ENCODE data around the gene PHF20. TPM values are rescaled to one million over a fixed set of nuclear protein-coding genes. Genes with fewer than 3 reads are reported as not detected.

PHF20 gene
- total RNA-seq, 1 donor: 34.5 TPM

GRCh38 chr20:35791097-35791496 is 19.3 kb downstream of the PHF20 start:
- no peak for TF ChIP-seq CTCF (IDR thresholded peaks at IDR 0.05; ENCODE audit: insufficient read depth, low read depth, low read length)
- H3K4me3 ChIP-seq (ENCODE audit: low read depth, low read length): no peak overlapping the region
- no peak for DNase-seq (ENCODE audit: low read depth)

GRCh38 chr20:35791821-35792220 is 20.0 kb downstream of the PHF20 start:
- DNase-seq (ENCODE audit: low read depth): peak; percentile 86
- H3K4me3 ChIP-seq (ENCODE audit: low read depth, low read length): no peak overlapping the region
- no peak for TF ChIP-seq CTCF (IDR thresholded peaks at IDR 0.05; ENCODE audit: insufficient read depth, low read depth, low read length)

- TF ChIP-seq CTCF (IDR thresholded peaks at IDR 0.05; ENCODE audit: insufficient read depth, low read depth, low read length): no peak
- no peak for DNase-seq (ENCODE audit: low read depth)
Observed at GRCh38 chr20:35792740-35793139, 20.9 kb downstream of the PHF20 start.

GRCh38 chr20:35796571-35796970 is 24.8 kb downstream of the PHF20 start:
- no peak overlapping the region for H3K4me3 ChIP-seq (ENCODE audit: low read depth, low read length)
- no peak for TF ChIP-seq CTCF (IDR thresholded peaks at IDR 0.05; ENCODE audit: insufficient read depth, low read depth, low read length)
- DNase-seq (ENCODE audit: low read depth): peak; percentile 28

More at GRCh38 chr20:35792740-35793139, 20.9 kb downstream of the PHF20 start:
- no peak overlapping the region for H3K4me3 ChIP-seq (ENCODE audit: low read depth, low read length)

- no peak for DNase-seq (ENCODE audit: low read depth)
- TF ChIP-seq CTCF (IDR thresholded peaks at IDR 0.05; ENCODE audit: insufficient read depth, low read depth, low read length): no peak
- no peak overlapping the region for H3K4me3 ChIP-seq (ENCODE audit: low read depth, low read length)
Observed at GRCh38 chr20:35801865-35802264, 30.1 kb downstream of the PHF20 start.

- DNase-seq (ENCODE audit: low read depth): no peak
- TF ChIP-seq CTCF (IDR thresholded peaks at IDR 0.05; ENCODE audit: insufficient read depth, low read depth, low read length): no peak
- H3K4me3 ChIP-seq (ENCODE audit: low read depth, low read length): no peak overlapping the region
Observed at GRCh38 chr20:35806075-35806474, 34.3 kb downstream of the PHF20 start.

GRCh38 chr20:35807877-35808276 is 36.1 kb downstream of the PHF20 start:
- TF ChIP-seq CTCF (IDR thresholded peaks at IDR 0.05; ENCODE audit: insufficient read depth, low read depth, low read length): no peak
- DNase-seq (ENCODE audit: low read depth): no peak
- H3K4me3 ChIP-seq (ENCODE audit: low read depth, low read length): no peak overlapping the region

Data from fibroblast of villous mesenchyme (primary cell).